D721Med (cell line): ENCODE data around the gene KISS1R.

Experiments
- DNase-seq: peaks from one replicate; pipeline ENCODE4 v3.0.0; 2011; ENCODE audit warnings: low spot score; ENCODE audit not compliant: insufficient read length
- FAIRE-seq: peaks from 2 replicates; lab custom pipeline; 2011; peaks lifted over from hg19 to GRCh38; lab: Jason Lieb, UNC
- TF ChIP-seq, protein P1 (sequence below): IDR thresholded peaks from 2 replicates; pipeline ENCODE4 v1.5.1; 2012; ENCODE audit warnings: mild to moderate bottlenecking, control low read depth; ENCODE audit not compliant: insufficient read depth; ENCODE audit errors: missing control alignments

Gene KISS1R

DNA sequence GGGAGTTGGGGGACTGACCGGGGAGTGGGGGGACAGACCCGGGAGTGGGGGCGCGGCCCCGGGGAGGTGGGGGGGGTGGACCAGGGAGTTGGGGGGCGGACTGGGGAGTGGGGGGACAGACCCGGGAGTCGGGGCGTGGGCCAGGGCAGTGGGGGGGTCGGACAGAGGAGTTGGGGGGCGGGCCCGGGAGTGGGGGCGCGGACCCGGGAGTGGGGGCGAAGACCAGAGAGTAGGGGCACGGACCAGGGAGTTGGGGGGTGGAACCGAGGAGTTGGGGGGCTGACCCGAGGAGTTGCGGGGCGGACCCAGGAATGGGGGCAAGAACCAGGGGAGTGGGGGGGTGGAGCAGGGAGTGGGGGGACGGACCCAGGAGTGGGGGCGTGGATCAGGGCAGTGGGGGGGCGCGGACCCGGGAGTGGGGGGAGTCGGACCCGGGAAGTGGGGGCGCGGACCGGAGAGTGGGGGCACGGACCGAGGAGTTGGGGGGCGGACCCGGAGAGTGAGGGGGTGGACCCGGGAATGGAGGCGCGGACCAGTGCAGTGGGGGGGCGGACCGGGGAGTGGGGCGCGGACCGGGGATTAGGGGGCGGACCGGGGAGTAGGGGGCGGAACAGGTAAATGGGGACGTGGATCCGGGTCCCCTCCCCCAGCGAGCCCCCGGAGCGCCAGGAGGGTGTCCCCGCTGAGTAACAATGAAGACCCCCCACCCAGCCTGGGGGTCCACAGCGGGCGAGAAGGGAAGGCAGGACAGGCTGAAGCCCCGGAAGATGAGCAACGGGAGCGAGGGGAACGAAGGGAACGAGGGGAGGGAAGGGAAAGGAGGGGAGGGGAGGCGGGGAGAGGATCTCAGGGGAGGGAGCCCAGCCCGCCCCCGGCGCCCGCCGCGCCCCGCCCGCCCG, 4.7 kb upstream of the KISS1R start:
- DNase-seq (no peak), FAIRE-seq (no peak)
- TF ChIP-seq, protein P1, sequence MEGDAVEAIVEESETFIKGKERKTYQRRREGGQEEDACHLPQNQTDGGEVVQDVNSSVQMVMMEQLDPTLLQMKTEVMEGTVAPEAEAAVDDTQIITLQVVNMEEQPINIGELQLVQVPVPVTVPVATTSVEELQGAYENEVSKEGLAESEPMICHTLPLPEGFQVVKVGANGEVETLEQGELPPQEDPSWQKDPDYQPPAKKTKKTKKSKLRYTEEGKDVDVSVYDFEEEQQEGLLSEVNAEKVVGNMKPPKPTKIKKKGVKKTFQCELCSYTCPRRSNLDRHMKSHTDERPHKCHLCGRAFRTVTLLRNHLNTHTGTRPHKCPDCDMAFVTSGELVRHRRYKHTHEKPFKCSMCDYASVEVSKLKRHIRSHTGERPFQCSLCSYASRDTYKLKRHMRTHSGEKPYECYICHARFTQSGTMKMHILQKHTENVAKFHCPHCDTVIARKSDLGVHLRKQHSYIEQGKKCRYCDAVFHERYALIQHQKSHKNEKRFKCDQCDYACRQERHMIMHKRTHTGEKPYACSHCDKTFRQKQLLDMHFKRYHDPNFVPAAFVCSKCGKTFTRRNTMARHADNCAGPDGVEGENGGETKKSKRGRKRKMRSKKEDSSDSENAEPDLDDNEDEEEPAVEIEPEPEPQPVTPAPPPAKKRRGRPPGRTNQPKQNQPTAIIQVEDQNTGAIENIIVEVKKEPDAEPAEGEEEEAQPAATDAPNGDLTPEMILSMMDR: no peak

DNA sequence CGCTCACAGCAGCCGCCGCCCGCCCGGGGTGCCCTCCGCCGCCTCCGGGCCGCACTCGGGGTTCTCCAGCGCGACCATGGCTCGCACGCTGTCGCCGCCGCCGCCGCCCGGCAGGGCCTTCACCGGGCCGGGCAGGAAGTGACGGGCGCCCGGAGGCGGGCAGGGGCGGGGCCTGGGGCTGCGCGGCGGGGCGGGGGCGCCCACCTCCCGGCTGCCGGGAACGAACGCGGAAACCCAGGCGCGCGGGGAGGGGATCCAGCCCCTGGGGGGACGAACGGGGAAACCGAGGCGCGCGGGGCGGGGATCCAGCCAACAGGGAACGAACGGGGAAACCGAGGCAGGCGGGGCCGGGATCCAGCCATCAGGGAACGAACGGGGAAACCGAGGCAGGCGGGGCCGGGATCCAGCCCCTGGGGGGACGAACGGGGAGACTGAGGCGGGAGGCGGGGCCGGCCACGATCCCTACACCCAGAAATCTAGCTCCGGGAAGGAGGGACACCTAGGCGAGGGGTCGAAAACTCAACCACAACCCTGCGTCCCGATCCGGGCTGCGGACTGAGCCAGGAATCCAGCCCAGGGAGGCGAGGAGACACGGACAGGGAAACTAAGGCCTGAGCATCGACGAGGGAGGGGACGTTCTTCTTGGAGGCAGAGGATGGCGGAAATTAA, 3.9 kb upstream of the KISS1R start, which contains the start of gene R3HDM4:
TSS of gene R3HDM4 (minus strand) at position 140 of the 669 bp plus-strand sequence. CDS start at position 78, 62 bp downstream.
- TF ChIP-seq, protein P1: no peak
- DNase-seq (peak; percentile 87), FAIRE-seq (no peak)

- no peak for DNase-seq
- TF ChIP-seq, protein P1: no peak
- no peak for FAIRE-seq
Observed at GRCh38 chr19:916645-917322, 349 bp upstream of the KISS1R start.

DNA sequence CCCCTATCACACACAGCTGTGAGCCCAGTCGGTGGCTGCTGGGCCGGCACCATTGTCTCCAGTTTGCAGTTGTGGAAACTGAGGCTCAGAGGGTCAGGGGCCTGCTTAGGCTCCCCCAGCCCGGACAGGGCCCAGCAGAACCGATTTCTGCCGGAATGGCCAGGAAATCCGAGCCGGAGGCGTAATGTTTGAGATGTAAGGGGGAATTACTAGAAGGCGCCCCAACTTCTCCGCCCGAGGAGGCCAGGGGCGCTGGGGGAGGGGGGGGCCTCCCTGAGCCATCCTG, 962 bp downstream of the KISS1R start:
- no peak for DNase-seq
- FAIRE-seq: no peak
- TF ChIP-seq, protein P1: no peak

- peak; percentile 51 for DNase-seq
- no peak for FAIRE-seq
- TF ChIP-seq, protein P1: no peak
Observed at GRCh38 chr19:918481-919198, 1.5 kb downstream of the KISS1R start.

DNA sequence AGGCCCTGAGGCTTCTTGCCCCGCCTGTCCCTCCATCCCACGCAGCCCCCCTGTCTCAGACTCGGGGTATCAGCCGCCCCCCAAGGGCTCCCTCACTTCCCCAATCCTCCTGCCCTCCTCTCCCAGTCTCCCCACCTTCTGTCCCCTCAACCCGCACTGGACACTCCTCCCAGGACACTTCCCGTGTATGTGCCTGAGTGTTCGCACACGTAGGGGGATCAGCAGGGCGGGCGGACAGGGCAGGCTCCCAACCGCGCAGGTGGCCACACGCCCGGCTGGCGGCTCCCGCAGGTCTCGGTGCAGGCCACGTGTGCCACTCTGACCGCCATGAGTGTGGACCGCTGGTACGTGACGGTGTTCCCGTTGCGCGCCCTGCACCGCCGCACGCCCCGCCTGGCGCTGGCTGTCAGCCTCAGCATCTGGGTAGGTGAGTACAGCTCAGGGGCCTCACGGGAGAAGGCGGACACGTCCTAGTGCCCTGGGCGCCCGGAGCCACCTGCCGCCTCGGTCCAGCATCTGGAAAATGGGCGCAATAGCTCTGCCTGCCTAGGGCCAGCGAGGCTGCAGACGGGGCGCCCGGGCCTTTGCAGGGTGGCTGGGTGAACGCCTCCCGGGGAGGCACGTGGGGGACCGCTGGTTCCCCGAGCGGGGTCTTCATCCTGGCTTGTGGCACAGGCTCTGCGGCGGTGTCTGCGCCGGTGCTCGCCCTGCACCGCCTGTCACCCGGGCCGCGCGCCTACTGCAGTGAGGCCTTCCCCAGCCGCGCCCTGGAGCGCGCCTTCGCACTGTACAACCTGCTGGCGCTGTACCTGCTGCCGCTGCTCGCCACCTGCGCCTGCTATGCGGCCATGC, 2.3 kb downstream of the KISS1R start:
- DNase-seq (no peak), FAIRE-seq (no peak)
- TF ChIP-seq, protein P1: no peak
